ENCODE measurements around the gene NBEAL2.

Gene NBEAL2

GRCh38 chr3:47003056-47003410 is 23.6 kb downstream of the NBEAL2 start:
- no peaks in the 10 kb centered on the region for H3K36me3 ChIP-seq (ENCODE audit: insufficient read depth)
- no peak overlapping the region for H2AFZ ChIP-seq (ENCODE audit: low read depth)
- H3K27ac ChIP-seq = no peak overlapping the region
- no peaks in the 10 kb centered on the region for H3K79me2 ChIP-seq (ENCODE audit: insufficient read depth, low read depth)
- no peak overlapping the region for H3K4me2 ChIP-seq
- H4K20me1 ChIP-seq (ENCODE audit: insufficient read depth) = no peaks in the 10 kb centered on the region
- H3K9ac ChIP-seq = no peak overlapping the region
- H3K4me1 ChIP-seq (ENCODE audit: low read depth, poor library complexity, severe bottlenecking) = no peaks in the 10 kb centered on the region
- TF ChIP-seq CTCF (conservative IDR thresholded peaks at IDR 0.05; ENCODE audit: low read depth, low read length) = no peak
- H3K4me3 ChIP-seq (IDR thresholded peaks at IDR 0.05; ENCODE audit: insufficient read depth, low read depth, low read length) = no peak overlapping the region
- H3K27me3 ChIP-seq (ENCODE audit: insufficient read depth, low read depth) = no peaks in the 10 kb centered on the region

GRCh38 chr3:47003461-47004368 is 24.2 kb downstream of the NBEAL2 start:
- Histone ChIP-seq H3K27me3 (ENCODE audit: insufficient read depth, low read depth) (no peaks in the 10 kb centered on the region), H3K4me2 (no peak overlapping the region), H3K27ac (no peak overlapping the region), H3K9ac (no peak overlapping the region), H3K4me3 (IDR thresholded peaks at IDR 0.05; ENCODE audit: insufficient read depth, low read depth, low read length) (no peak overlapping the region), H2AFZ (ENCODE audit: low read depth) (no peak overlapping the region), H3K4me1 (ENCODE audit: low read depth, poor library complexity, severe bottlenecking) (no peaks in the 10 kb centered on the region), H3K36me3 (ENCODE audit: insufficient read depth) (no peaks in the 10 kb centered on the region), H3K79me2 (ENCODE audit: insufficient read depth, low read depth) (no peaks in the 10 kb centered on the region), H4K20me1 (ENCODE audit: insufficient read depth) (no peaks in the 10 kb centered on the region)
- no peak for TF ChIP-seq CTCF (conservative IDR thresholded peaks at IDR 0.05; ENCODE audit: low read depth, low read length)

GRCh38 chr3:47004369-47005211 is 25.1 kb downstream of the NBEAL2 start:
- Histone ChIP-seq H4K20me1 (ENCODE audit: insufficient read depth) (no peaks in the 10 kb centered on the region), H3K4me1 (ENCODE audit: low read depth, poor library complexity, severe bottlenecking) (no peaks in the 10 kb centered on the region), H3K4me2 (no peak overlapping the region), H2AFZ (ENCODE audit: low read depth) (no peak overlapping the region), H3K9ac (no peak overlapping the region), H3K4me3 (IDR thresholded peaks at IDR 0.05; ENCODE audit: insufficient read depth, low read depth, low read length) (no peak overlapping the region), H3K27ac (no peak overlapping the region), H3K36me3 (ENCODE audit: insufficient read depth) (no peaks in the 10 kb centered on the region), H3K79me2 (ENCODE audit: insufficient read depth, low read depth) (no peaks in the 10 kb centered on the region), H3K27me3 (ENCODE audit: insufficient read depth, low read depth) (no peaks in the 10 kb centered on the region)
- no peak for TF ChIP-seq CTCF (conservative IDR thresholded peaks at IDR 0.05; ENCODE audit: low read depth, low read length)

GRCh38 chr3:47005212-47006144 is 26.0 kb downstream of the NBEAL2 start:
- H4K20me1 ChIP-seq (ENCODE audit: insufficient read depth) = no peaks in the 10 kb centered on the region
- no peak for TF ChIP-seq CTCF (conservative IDR thresholded peaks at IDR 0.05; ENCODE audit: low read depth, low read length)
- H3K4me3 ChIP-seq (IDR thresholded peaks at IDR 0.05; ENCODE audit: insufficient read depth, low read depth, low read length) = no peak overlapping the region
- H3K4me1 ChIP-seq (ENCODE audit: low read depth, poor library complexity, severe bottlenecking) = no peaks in the 10 kb centered on the region
- no peaks in the 10 kb centered on the region for H3K36me3 ChIP-seq (ENCODE audit: insufficient read depth)
- H3K27me3 ChIP-seq (ENCODE audit: insufficient read depth, low read depth) = no peaks in the 10 kb centered on the region
- no peaks in the 10 kb centered on the region for H3K79me2 ChIP-seq (ENCODE audit: insufficient read depth, low read depth)
- no peak overlapping the region for H3K4me2 ChIP-seq
- no peak overlapping the region for H2AFZ ChIP-seq (ENCODE audit: low read depth)
- H3K9ac ChIP-seq = no peak overlapping the region
- H3K27ac ChIP-seq = no peak overlapping the region

Data from KMS-11 (cell line).